Measurements from ENCODE around the gene PIP4K2C.

Gene PIP4K2C

DNA sequence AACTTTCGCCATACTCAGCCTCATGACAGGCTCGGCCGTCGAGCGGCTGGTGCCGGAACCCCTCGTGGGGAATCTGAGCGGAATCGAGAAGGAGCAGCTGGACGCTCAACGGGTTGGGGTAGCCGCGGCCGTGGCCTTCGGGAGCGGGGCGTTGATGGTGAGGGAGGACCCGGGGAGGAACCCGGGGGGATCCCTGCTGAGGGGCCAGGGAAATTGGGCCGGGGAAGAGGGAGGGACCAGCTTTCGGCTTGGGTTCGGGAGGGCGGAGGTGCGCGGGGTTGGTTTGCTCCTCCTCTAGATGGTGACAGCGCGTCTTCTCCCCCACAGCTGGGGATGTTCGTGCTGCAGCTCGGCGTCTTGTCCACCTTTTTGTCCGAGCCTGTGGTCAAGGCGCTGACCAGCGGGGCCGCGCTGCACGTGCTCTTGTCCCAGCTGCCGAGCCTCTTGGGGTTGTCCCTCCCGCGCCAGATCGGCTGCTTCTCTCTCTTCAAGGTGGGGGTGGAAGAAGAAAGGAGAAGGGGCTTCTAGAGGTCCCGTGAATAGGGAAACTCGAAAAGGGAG, 30.0 kb downstream of the PIP4K2C start:
- in situ Hi-C loops (cut with MboI; ENCODE audit: low sequenced_read_pairs) = no loop called here

DNA sequence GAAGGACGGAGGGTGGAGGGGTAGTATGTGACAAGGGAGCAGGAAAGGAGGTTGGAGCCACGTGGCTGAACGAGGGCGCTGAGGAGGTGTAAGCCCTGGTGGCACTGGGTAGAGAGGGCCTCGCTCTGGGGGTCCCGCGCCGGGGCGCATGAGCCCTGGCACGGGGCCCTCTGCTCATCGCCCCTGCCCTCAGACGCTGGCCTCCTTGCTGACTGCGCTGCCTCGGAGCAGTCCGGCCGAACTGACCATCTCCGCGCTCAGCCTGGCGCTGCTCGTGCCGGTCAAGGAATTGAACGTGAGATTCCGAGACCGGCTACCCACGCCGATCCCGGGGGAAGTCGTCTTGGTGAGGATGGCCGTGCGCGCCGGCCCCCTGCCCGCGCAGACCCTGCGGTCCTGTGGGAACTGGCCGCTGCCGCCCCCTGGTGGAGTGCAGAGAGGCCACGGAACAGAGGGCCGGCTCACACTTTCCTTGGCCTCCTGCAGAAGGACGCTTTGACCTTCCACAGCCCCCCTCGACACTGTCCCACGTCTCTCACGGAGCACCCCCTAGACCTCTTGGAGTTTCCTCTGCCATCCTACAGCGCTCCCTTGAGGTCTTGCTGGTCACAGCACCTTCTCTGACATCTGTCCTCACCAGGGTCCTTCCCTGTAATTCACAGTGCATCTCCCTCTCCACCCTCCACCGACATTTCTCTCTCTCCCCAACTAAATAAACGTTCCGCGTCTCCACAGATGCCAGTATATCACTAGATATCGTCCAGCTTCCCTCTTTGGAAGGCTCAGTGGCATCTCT, 30.7 kb downstream of the PIP4K2C start:
- in situ Hi-C loops (cut with MboI; ENCODE audit: low sequenced_read_pairs) = no loop called here

DNA sequence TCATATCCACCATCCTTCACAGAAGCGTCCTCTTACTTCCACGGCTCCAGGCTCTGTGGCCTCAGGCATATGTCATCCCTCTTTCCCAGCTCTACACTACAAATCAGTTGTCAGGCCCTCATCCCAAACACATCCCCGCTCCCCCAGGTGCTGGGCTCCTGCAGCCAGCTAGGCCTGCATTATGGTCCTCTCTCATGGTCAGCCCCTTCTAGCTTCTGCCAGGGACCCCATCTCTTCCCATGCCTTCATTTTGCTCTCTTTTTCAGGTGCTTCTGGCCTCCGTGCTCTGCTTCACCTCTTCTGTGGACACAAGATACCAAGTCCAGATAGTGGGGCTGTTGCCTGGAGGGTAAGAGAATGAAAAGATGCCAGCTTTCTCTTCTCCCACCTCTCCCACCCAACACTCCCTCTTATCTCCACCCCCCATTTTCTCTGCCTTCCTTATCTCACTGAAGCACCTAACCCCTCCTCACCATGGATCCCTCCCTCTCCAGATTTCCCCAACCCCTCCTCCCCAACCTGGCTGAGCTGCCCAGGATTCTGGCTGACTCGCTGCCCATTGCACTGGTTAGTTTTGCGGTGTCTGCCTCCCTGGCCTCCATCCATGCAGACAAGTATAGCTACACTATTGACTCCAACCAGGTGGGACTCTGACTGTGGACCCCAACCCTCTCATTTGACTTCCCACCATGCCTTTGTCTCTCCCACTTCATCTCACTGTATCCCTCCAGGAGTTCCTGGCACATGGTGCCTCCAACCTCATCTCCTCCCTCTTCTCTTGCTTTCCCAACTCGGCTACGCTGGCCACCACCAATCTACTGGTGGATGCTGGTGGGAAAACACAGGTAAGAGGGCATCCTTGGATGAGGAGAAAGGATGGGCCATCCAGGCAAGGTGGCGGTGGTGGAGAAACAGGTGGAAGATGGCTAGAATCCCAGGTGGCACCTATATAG, 31.6 kb downstream of the PIP4K2C start:
- in situ Hi-C loops (cut with MboI; ENCODE audit: low sequenced_read_pairs) = no loop called here

DNA sequence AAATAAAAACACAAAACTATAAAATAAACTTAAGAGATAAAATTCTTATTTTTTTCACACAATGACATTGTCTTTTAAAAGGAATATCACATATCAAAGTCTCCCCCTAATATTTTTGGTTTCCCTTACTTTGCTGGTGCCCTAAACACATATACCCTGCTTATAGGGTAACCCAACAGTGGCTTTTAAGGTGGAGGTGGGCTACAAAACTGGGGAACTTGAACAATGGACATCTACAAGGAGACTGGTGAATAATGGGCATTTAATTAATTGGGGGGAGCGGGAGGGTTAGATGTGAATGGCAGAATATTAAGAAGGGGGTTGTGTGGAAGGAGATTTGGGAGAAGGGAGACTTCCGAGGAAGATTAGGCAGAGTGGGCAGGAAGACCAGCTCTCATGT, 32.4 kb downstream of the PIP4K2C start:
- in situ Hi-C loops (cut with MboI; ENCODE audit: low sequenced_read_pairs) = no loop called here

DNA sequence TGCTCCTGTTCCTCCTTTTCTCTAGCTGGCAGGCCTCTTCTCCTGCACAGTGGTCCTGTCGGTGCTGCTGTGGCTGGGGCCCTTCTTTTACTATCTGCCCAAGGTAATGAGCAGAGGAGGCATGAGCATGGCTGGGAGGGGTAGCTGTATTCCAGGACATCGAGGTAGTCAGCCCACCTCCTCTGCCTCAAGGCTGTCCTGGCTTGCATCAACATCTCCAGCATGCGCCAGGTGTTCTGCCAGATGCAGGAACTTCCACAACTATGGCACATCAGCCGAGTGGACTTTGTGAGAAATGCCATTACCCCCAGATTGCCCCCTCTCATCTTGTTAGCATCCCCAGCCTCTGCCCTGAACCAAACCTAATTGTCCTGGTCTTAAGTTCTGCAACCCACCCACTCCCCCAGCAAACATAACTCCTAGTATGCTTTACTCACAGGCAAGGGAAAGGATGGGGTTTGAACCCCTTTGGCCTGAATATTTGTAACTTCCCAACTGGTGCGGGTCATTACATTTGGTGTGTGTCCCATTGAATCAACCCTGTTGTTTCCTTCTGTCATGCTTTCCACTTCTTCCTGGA, 32.9 kb downstream of the PIP4K2C start:
- in situ Hi-C loops (cut with MboI; ENCODE audit: low sequenced_read_pairs) = no loop called here

DNA sequence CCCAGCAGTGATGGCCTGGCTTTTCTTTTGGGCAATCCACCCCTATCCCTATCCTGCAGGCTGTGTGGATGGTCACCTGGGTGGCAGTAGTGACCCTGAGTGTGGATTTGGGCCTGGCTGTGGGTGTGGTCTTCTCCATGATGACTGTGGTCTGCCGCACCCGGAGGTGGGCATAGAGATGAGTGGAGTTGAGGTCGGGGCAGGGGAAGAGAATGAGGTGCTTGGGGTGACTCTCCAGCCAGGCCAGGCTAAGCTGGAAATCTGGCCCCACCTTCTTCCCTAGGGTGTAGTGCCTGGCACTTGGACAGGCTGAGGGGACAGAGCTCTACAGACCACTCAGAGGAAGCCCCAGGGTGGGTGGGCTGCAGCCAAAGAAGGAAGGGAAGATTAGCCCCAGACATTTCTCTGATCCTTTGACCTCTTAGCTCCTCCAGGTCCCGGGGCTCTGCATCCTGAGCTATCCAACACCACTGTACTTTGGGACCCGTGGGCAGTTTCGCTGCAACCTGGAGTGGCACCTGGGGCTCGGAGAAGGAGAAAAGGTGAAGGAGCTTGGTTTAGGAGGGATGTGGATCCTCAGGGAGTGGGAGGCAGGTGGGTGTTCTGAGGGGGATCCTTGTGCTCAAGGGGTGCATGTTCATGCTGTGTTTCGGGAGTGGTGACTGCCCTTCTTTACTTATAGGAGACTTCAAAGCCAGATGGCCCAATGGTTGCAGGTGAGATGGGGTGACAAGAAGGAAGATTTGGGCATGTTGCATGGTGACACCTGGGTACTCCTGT, 33.6 kb downstream of the PIP4K2C start:
- in situ Hi-C loops (cut with MboI; ENCODE audit: low sequenced_read_pairs) = no loop called here

DNA sequence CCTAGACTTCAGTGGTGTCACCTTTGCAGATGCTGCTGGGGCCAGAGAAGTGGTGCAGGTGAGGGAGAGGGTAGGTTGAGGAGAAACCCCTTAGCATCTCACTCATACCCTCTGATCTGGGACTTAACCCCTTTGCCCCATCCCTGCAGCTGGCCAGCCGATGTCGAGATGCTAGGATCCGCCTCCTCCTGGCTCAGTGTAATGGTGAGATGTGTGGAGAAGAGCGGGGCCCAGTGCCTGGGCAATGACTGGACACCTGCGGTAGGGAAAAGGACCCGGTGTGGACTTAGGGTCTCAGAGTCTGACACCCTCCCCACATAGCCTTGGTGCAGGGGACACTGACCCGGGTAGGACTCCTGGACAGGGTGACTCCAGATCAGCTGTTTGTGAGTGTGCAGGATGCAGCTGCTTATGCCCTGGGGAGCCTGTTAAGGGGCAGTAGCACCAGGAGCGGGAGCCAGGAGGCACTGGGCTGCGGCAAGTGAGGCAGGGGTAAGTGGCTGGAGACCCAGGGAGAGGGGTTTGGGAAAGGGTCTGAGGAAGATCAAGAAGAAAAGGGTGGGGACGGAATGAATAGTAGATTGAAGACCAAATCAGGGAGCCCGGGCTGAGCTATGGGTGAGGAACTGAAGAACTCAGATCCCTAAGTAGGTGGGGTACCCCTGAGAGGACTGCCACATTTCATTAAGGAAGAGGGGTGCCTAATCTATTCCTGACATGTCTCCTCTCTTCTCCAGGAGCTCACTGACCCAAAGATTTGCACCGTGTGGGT, 34.5 kb downstream of the PIP4K2C start:
- in situ Hi-C loops (cut with MboI; ENCODE audit: low sequenced_read_pairs) = no loop called here

DNA sequence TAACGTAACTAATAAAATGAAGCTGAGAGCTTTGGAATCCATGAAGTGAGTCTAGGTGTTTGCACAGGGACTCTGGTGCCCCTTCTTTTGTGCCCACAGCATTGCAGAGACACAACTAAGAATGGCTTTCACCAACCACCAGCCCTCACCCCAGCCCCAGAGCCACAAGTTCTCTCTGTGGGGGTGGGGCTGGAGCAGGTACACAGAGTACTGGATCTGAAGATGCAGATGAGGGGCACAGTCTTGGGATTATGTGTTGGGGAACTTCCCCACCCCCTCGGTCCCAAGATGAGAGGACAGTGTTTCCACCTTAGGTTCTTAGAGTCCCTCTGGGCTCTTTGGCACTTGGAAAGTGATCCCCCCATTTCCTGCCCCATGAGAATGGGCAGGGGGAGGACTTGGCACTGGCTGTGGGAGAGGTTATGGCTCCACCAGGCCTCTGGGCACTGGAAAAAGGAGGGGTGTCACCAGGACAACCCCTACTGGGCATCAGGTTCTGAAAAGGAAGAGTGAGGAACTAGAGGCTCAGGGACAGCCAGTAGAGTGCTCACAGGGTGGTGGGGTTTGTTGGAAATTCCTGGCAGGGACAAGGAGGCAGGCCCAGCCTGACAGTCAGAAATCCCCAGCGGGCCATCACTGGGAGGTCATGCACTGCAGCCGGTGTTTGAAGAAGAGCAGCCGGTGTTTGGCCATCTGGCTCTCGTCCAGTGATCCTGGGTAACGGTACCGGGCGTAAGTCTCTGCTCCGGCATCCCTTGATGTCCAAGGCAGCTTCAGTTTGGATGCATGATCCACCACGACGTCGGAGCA, 35.3 kb downstream of the PIP4K2C start:
- in situ Hi-C loops (cut with MboI; ENCODE audit: low sequenced_read_pairs) = no loop called here

DNA sequence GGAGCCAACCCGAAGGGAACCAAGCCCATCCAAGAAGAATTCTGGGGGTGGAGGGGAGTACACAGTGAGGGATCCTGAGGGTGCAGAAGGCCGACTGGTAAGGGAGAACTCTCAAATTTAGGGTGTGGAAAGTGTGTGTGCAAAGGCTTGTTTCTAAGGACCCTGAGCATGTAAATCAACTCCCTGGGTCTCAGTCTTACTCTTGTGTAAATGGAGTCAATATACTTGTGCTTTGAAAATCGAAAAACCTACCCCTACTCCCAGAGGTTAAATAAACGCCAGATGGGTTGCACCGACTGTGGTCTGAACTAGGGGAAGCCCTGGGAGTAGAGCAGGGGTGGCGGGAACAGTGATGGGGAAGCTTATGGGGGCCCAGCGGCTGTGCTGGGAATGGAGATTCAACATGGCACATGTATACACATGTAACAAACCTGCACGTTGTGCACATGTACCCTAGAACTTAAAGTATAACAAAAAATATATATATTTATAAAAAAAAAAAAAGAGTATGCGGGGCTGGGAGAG, 36.0 kb downstream of the PIP4K2C start:
- in situ Hi-C loops (cut with MboI; ENCODE audit: low sequenced_read_pairs) = no loop called here

DNA sequence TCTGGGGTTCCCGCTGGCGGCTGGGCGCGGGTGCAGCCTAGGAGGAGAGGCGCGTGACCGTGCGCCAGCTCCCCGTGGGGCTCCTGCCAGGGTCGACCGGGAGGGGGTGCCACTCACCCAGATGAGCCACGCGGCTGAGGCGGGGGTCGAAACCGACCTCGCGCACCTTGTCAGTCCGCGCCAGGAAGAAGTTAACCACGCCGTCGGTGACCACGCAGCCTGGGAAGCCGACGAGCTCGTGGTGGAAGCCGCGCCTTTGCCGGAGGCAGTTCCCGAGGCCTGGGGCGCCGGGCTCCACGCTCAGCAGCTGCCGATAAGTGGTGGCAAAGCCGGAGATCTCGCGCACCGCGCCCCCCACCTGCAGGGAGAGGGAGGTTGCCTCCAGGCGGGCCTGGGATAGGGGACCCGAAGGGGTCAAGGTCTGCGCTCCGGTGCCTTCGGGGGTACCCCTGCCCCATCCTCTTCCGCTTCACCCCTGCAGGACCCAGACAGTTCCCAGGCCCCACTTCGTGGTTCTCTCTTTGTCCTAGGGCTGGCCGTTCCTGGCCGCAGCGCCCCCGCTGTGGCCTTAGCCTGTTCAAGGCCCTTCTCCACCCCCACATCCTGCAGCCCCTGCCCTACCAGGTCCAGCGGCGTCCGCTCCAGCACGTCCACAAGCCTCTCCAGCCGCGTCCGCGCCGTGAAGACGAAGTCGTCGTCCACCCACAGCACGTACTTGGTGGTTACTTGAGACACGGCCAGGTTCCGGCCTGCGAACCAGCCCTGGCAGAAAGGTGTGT, 36.7 kb downstream of the PIP4K2C start:
- in situ Hi-C loops (cut with MboI; ENCODE audit: low sequenced_read_pairs) = no loop called here

DNA sequence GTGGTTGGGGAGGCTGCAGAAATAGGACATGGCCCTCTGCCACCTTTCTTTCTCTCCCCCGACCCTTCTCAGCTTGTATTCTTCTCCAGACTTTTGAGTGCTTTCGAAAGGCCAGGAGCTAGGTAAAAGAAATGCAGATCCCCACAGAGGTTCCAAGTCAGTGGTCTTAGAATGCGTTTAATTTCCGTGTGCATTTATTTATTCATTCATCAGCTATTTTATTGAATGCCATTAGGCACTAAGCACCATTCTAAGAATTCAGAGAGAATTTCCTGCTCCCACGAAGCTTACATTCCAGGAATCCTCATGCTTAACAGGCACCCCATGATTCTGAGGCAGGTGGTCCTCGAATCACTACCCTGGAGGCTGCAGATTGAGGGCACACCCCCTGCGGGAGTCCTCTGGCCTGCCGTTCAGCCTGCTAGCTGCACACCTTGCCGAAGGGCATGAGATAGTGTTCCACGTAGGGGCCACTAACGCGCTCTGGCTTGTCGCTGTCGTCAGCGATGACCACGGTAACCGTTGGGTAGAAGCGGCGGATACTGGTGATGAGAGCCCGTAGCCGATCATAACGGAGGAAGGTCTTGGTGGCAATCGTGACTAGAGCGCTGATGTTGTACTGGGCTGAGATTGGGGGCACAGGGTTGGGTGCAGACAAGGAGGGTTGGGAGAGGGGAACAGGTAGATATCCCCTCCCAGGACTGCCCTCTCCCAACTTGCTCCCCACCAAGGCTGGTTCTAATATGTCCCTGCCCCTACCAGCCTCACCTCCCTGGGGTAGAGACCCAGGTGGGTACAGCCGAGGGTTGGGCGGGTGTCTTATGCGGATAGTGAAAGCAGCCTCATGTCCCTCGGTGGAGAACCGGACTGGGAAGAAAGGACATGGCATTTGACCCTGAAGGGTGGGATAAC, 37.5 kb downstream of the PIP4K2C start:
- in situ Hi-C loops (cut with MboI; ENCODE audit: low sequenced_read_pairs) = no loop called here

DNA sequence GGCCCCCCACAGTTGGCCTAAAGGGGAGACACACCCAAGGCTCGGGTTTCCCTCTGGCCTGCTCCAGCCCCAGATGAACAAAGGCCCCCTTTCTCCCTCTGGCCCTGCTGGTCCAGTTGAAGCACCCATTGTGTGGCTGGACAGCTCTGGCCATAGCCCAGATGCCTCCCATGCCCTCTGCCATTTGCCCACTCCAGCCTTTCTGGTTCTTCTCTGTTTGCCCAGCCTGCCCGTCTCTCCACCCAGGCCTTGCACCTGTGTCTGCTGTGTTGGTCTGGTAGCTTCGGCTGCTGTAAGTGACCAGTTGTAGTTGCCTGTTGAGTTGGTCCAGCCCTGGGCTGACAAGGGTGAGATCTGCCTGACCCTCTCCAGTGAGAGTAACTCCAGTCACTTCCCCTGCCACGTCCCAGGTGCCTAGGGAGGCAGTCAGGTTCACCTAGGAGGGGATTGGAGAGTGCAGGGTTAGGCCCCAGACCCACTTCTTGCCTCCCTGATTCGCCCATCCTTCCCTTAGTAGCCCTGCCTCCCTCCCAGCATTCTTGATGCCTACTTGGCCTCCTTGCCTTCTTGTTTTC, 39.0 kb downstream of the PIP4K2C start:
- in situ Hi-C loops (cut with MboI; ENCODE audit: low sequenced_read_pairs) = no loop called here

DNA sequence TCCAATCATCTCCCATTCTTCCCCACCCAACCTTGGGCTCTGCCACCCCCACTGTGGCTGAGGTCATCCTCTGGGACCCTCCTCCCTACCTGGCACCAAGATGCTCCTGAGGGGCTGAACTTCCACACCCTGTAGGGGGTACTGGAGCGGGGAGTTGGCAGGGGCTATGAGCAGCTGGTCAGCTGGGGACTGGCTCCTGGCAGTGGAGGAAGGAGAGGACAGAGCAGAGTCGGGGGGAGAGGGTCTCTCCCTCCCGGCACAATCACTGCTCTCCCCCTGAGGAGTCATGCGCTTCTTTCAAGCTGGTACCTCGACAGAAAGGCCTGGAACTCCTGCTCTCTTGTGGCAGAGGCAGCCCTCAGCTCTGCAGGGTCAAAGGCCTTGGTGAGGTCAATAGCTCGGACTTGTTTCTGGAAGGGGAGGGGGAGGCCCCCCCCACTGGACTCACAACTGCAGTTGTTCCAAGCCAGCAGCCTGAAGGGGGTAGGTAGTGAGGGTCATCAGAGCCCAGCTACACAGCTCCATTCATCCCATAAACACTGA, 40.0 kb downstream of the PIP4K2C start:
- in situ Hi-C loops (cut with MboI; ENCODE audit: low sequenced_read_pairs) = no loop called here

DNA sequence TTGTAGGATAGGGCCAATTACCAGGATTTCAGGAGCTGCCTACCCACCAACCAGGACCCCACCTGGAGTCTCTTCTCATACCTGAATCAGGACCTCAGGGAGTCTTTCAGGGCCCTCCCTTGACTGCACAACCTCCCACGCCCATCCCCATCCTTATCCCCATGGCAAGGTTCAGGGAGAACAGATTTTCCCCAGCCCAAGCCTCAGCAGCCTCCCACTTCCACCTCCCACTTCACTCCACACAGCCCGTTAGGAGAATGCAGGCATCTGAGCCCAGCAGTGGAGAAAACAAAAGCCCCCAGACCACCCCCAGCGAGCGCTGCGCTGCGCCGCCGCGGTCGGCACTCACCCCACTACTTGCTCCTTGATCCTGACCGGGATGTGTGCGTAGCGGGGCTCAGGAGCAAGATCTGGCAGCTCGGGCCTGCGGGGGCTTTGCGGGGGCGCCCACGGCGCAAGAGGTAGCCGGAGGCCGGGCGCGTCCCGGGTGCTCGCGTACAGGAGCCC, 40.6 kb downstream of the PIP4K2C start:
- in situ Hi-C loops (cut with MboI; ENCODE audit: low sequenced_read_pairs) = no loop called here

DNA sequence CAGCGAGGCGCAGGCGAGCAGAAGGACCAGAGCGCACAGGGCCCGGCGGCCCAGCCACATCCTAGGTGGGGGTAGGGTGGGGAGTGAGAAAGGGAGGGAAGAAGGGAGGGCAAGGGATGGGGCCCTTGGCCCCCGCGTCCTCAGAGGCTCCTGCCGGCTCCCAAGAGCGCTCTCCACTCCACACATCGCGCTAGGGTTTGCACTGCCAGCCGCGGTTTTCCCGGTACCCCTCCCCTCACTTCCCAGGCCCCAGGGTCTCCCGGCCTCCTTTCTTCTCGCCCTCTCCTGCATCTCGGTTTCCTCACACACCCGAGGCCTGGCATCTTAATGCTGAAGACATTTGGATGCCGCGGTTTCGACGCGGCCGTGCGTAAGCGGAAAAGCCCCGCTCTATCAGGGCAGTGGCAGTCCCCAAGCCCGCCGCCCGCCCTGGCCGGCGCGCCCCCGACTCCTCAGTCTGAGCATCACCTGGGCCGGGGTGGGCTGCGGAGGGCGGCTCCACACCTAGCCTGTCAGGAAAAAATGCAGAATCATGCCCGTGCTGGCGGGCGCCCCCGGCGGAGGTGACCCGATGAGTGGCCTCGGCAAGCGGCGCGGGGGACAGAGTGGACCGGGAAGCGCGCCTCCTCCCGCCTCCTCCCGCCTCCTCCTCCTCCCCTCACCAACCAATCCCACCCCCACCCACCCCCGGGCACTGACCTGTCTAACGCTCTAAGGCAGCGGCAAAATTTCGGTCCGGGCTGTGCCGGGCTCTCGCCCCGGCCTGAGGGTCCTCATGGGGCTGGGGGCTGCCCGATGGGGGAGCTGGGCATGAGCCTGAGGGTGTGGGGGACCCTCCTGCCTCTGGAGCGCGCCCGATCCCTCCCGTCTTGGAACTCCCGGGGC, 41.3 kb downstream of the PIP4K2C start:
- in situ Hi-C loops (cut with MboI; ENCODE audit: low sequenced_read_pairs) = no loop called here
